Inferior parietal cortex (tissue), 1 donor: ENCODE data around the gene ZNF571.

Experiments used
- DNase-seq: peaks from one replicate; pipeline ENCODE4 v3.0.0-alpha.2; 2016; ENCODE audit errors: extremely low spot score

The ZNF571 gene

GRCh38 chr19:37594304-37594981, at the start of gene ZNF571, which contains the start of gene ZNF540:
ZNF571 (minus strand) TSS chr19:37594792; CDS start chr19:37586676, 8,116 bp downstream.
ZNF540 (plus strand) TSS chr19:37594876; CDS start chr19:37598448, 3,572 bp downstream.
- DNase-seq, result peak; percentile 96

GRCh38 chr19:37635076-37636056, 40.8 kb upstream of the ZNF571 start:
- DNase-seq, result no peak

GRCh38 chr19:37594982-37595382, 390 bp upstream of the ZNF571 start:
- no peak for DNase-seq

GRCh38 chr19:37593996-37594303, 642 bp downstream of the ZNF571 start:
- DNase-seq, result no peak

- DNase-seq, result no peak
Observed at GRCh38 chr19:37583340-37583739, 11.3 kb downstream of the ZNF571 start.

- no peak for DNase-seq
Observed at GRCh38 chr19:37572203-37572602, 22.4 kb downstream of the ZNF571 start.

- no peak for DNase-seq
Observed at GRCh38 chr19:37565370-37565669, 29.3 kb downstream of the ZNF571 start.

GRCh38 chr19:37564624-37565369, 29.8 kb downstream of the ZNF571 start:
- DNase-seq, result no peak

- no peak for DNase-seq
Observed at GRCh38 chr19:37563518-37563917, 31.1 kb downstream of the ZNF571 start.

- DNase-seq, result no peak
Observed at GRCh38 chr19:37551129-37551993, 43.2 kb downstream of the ZNF571 start.

GRCh38 chr19:37537391-37537947, 57.1 kb downstream of the ZNF571 start:
- DNase-seq, result no peak

- DNase-seq, result no peak
Observed at GRCh38 chr19:37519890-37520289, 74.7 kb downstream of the ZNF571 start.
